Activated CD8-positive, alpha-beta T cell treated with anti-CD3 and anti-CD28 coated beads for 36 hours (primary cell): ENCODE results near the gene THOC6. TPM values are rescaled to one million over a fixed set of nuclear protein-coding genes. Genes with fewer than 3 reads are reported as not detected.

Experiments used
- ATAC-seq: fragments of 200-7000 bp; cut with Tn5 transposase; one replicate; pipeline ENCODE4 v1.10.0; 2021; ENCODE audit warnings: mild to moderate bottlenecking, moderate library complexity
- CTCF ChIA-PET: fragments of 350-600 bp; sonication (Branson Sonifier 250); formaldehyde crosslinking; loops from one replicate; lab custom pipeline; 2021; ENCODE audit warnings: antibody characterized with exemption; lab: Charles Lee
- POLR2A ChIA-PET: fragments of 350-600 bp; sonication (Branson Sonifier 250); formaldehyde crosslinking; loops from one replicate; lab custom pipeline; 2021; ENCODE audit warnings: antibody characterized with exemption; lab: Charles Lee
- DNase-seq: peaks from one replicate; pipeline ENCODE4 v3.0.0-alpha.2; 2020
- H3K27ac Mint-ChIP-seq: one replicate; pipeline ENCODE4 v1.8.0; 2021; ENCODE audit warnings: mild to moderate bottlenecking, mixed read lengths
- H3K27me3 Mint-ChIP-seq: one replicate; pipeline ENCODE4 v1.8.0; 2021; ENCODE audit warnings: mixed read lengths
- H3K36me3 Mint-ChIP-seq: one replicate; pipeline ENCODE4 v1.8.0; 2021; ENCODE audit warnings: low read depth, mixed read lengths
- H3K4me1 Mint-ChIP-seq: one replicate; pipeline ENCODE4 v1.8.0; 2021; ENCODE audit warnings: low read depth, mixed read lengths
- H3K4me3 Mint-ChIP-seq: one replicate; pipeline ENCODE4 v1.8.0; 2021; ENCODE audit warnings: mild to moderate bottlenecking, moderate library complexity, mixed read lengths
- H3K9me3 Mint-ChIP-seq: one replicate; pipeline ENCODE4 v1.8.0; 2021; ENCODE audit warnings: mixed read lengths
- CTCF ChIP-seq: fragments of 200-600 bp; IDR thresholded peaks from one replicate; pipeline ENCODE4 v1.8.0; 2022; ENCODE audit warnings: antibody characterized with exemption, mild to moderate bottlenecking
- intact Hi-C: fragments of 100-400 bp; cut with micrococcal nuclease; formaldehyde crosslinking; loops from one replicate; pipeline ENCODE4 v1.10.0; 2022
- total RNA-seq, 2 experiments: library from RNA; stranded (reverse); gene quantifications; one replicate each; pipeline ENCODE4 v1.2.3, GENCODE V29; 2021

Gene THOC6
- total RNA-seq, 2 experiments from 2014 or later, result 55.4 to 56.6 TPM

GRCh38 chr16:3013491-3013951, 10.3 kb upstream of the THOC6 start:
- Mint-ChIP-seq H3K27ac (no peak overlapping the region), H3K27me3 (peaks cover 11% of the 10 kb centered on the region), H3K9me3 (no peaks in the 10 kb centered on the region), H3K4me1 (peaks cover 8% of the 10 kb centered on the region), H3K36me3 (no peaks in the 10 kb centered on the region), H3K4me3 (no peak overlapping the region)
- DNase-seq (no peak), ATAC-seq (no peak)
- CTCF ChIA-PET, result interaction anchor here (1.0 to 2.1 kb wide), 2 partner anchors 14 to 35 kb away, joined by 3 to 8 read pairs; no protein-coding TSS in a partner anchor
- intact Hi-C loops, result no loop called here
- TF ChIP-seq CTCF, result no peak
- POLR2A ChIA-PET, result interaction anchor here (1.6 kb wide), 1 partner anchor 10 kb away, joined by 3 read pairs; no protein-coding TSS in a partner anchor

GRCh38 chr16:3013998-3014690, 9.7 kb upstream of the THOC6 start:
- H3K4me3 Mint-ChIP-seq, result no peak overlapping the region
- ChIA-PET POLR2A (interaction anchor here (1.6 kb wide), 1 partner anchor 9 kb away, joined by 3 read pairs; no protein-coding TSS in a partner anchor), CTCF (interaction anchor here (1.0 to 2.1 kb wide), 2 partner anchors 13 to 34 kb away, joined by 3 to 8 read pairs; no protein-coding TSS in a partner anchor)
- TF ChIP-seq CTCF, result no peak
- no peak for DNase-seq
- no peaks in the 10 kb centered on the region for H3K36me3 Mint-ChIP-seq
- no peak for ATAC-seq
- peaks cover 11% of the 10 kb centered on the region for H3K27me3 Mint-ChIP-seq
- H3K4me1 Mint-ChIP-seq, result peaks cover 4% of the 10 kb centered on the region
- intact Hi-C loops, result no loop called here
- no peak overlapping the region for H3K27ac Mint-ChIP-seq
- H3K9me3 Mint-ChIP-seq, result no peaks in the 10 kb centered on the region

GRCh38 chr16:3014971-3015370, 8.9 kb upstream of the THOC6 start:
- DNase-seq (no peak), ATAC-seq (no peak)
- intact Hi-C loops, result no loop called here
- no peak for TF ChIP-seq CTCF
- no peaks in the 10 kb centered on the region for H3K9me3 Mint-ChIP-seq
- H3K36me3 Mint-ChIP-seq, result no peaks in the 10 kb centered on the region
- H3K4me1 Mint-ChIP-seq, result peaks cover 8% of the 10 kb centered on the region
- POLR2A ChIA-PET, result interaction anchor here (1.6 kb wide), 1 partner anchor 8 kb away, joined by 3 read pairs; no protein-coding TSS in a partner anchor
- H3K4me3 Mint-ChIP-seq, result no peak overlapping the region
- CTCF ChIA-PET, result interaction anchor here (2.1 kb wide), 1 partner anchor 12 kb away, joined by 8 read pairs; no protein-coding TSS in a partner anchor
- peaks cover 12% of the 10 kb centered on the region for H3K27me3 Mint-ChIP-seq
- no peak overlapping the region for H3K27ac Mint-ChIP-seq

- ATAC-seq, result no peak
- ChIA-PET POLR2A (no interaction called here), CTCF (interaction anchor here (10.5 kb wide), 1 partner anchor 15 kb away, joined by 135 read pairs; no protein-coding TSS in a partner anchor)
- Mint-ChIP-seq H3K27me3 (peaks cover 13% of the 10 kb centered on the region), H3K36me3 (no peaks in the 10 kb centered on the region), H3K4me1 (peaks cover 13% of the 10 kb centered on the region), H3K4me3 (no peak overlapping the region), H3K9me3 (no peaks in the 10 kb centered on the region), H3K27ac (no peak overlapping the region)
- TF ChIP-seq CTCF, result no peak
- DNase-seq, result no peak
- intact Hi-C loops, result no loop called here
Observed at GRCh38 chr16:3015865-3016521, 7.8 kb upstream of the THOC6 start.
